Activated naive CD4-positive, alpha-beta T cell treated with anti-CD3 and anti-CD28 coated beads for 36 hours (primary cell): ENCODE data around the gene DHRS4. TPM values are rescaled to one million over a fixed set of nuclear protein-coding genes. Genes with fewer than 3 reads are reported as not detected.
"Not testable (repeated sequence)": the region's sequence is repeated elsewhere in the genome, so short reads cannot be mapped to it uniquely, and the experiment has no call there.

ENCODE experiments used
- CTCF ChIA-PET: fragments of 350-600 bp; sonication (Branson Sonifier 250); formaldehyde crosslinking; loops from one replicate; lab custom pipeline; 2021; ENCODE audit warnings: antibody characterized with exemption; lab: Charles Lee
- DNase-seq: peaks from one replicate; pipeline ENCODE4 v3.0.0-alpha.2; 2020
- H3K27ac Mint-ChIP-seq: one replicate; pipeline ENCODE4 v1.8.0; 2021; ENCODE audit warnings: mild to moderate bottlenecking, mixed read lengths
- H3K27me3 Mint-ChIP-seq: one replicate; pipeline ENCODE4 v1.8.0; 2021; ENCODE audit warnings: low read depth, mixed read lengths
- H3K36me3 Mint-ChIP-seq: one replicate; pipeline ENCODE4 v1.8.0; 2021; ENCODE audit warnings: low read depth, mixed read lengths
- H3K4me1 Mint-ChIP-seq: one replicate; pipeline ENCODE4 v1.8.0; 2021; ENCODE audit warnings: low read depth, mixed read lengths
- H3K4me3 Mint-ChIP-seq: one replicate; pipeline ENCODE4 v1.8.0; 2021; ENCODE audit warnings: mild to moderate bottlenecking, moderate library complexity, mixed read lengths
- H3K9me3 Mint-ChIP-seq: one replicate; pipeline ENCODE4 v1.8.0; 2021; ENCODE audit warnings: mixed read lengths
- intact Hi-C: fragments of 100-400 bp; cut with micrococcal nuclease; formaldehyde crosslinking; loops from one replicate; pipeline ENCODE4 v1.15.1; 2023
- total RNA-seq, 2 experiments: library from RNA; stranded (reverse); gene quantifications; one replicate each; pipeline ENCODE4 v1.2.3, GENCODE V29; 2021

Gene DHRS4
- total RNA-seq, 2 experiments from 2014 or later: 22.8 to 24.0 TPM

DNA sequence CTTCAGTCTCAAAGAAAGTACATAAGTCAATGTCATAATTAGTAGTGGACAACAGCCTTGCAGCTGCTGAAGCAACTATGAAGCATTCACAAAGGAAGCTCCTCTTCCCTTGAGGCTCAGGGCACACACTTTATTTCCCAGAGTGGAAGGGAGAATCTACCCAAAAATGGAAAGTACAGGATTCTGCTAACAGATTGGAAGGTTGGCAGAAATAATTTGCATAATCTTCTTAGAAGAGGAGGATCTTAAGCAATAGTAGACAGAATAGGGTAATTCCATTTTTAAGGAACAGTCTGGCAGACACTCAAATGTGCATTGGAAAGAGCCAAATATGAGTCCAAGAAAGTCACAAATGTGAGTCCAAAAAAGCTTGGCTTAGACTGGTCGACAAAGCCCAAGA lies 37.4 kb downstream of the DHRS4 start:
- intact Hi-C loops, H3K27me3 Mint-ChIP-seq, H3K4me3 Mint-ChIP-seq, H3K36me3 Mint-ChIP-seq, DNase-seq, H3K27ac Mint-ChIP-seq, CTCF ChIA-PET, H3K9me3 Mint-ChIP-seq: not testable (repeated sequence)
- peaks cover 26% of the 10 kb centered on the region for H3K4me1 Mint-ChIP-seq

DNA sequence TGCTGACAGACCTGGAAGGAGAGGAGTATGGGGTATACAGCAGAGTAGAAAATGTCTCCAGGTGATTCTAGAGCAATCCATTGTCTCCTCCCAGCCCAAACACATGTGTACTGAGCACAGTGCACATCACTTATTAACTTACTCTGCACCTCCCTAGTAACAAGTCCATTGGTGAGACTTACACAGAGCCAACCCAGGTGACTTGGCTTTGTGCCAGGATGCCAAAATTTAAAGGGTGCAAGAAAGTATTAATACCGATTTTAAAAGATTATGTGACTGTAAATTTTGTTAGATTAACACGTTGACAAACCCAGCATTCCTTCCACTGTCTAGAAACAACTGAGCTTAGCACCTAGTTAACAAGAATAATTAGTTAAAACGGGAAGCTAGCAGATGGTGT lies 39.5 kb downstream of the DHRS4 start:
- H3K4me3 Mint-ChIP-seq, H3K27ac Mint-ChIP-seq, H3K27me3 Mint-ChIP-seq, intact Hi-C loops, H3K36me3 Mint-ChIP-seq, H3K9me3 Mint-ChIP-seq, DNase-seq: not testable (repeated sequence)
- CTCF ChIA-PET: interaction anchor here (1.0 kb wide), 1 partner anchor 66 kb away, joined by 3 read pairs; no protein-coding TSS in a partner anchor
- H3K4me1 Mint-ChIP-seq: peaks cover 15% of the 10 kb centered on the region

DNA sequence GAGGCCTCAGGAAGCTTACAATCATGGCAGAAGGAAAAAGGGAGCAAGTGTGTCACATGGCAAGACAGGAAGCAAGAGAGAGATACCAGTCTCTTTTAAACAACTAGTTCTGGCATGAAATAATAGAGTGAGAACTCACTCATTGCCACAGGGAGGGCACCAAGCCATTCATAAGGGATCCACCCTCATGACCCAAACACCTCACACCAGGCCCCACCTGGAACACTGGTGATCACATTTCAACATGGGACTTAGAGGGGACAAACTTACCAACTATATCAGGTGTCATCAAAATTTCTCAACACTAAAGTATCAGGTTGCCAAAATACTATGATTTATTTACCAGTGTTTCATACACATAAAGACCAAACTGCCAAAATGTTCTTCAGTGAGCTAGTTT lies 42.4 kb downstream of the DHRS4 start:
- H3K9me3 Mint-ChIP-seq, H3K27ac Mint-ChIP-seq, H3K36me3 Mint-ChIP-seq, H3K27me3 Mint-ChIP-seq, CTCF ChIA-PET, intact Hi-C loops, H3K4me1 Mint-ChIP-seq, H3K4me3 Mint-ChIP-seq, DNase-seq: not testable (repeated sequence)

DNA sequence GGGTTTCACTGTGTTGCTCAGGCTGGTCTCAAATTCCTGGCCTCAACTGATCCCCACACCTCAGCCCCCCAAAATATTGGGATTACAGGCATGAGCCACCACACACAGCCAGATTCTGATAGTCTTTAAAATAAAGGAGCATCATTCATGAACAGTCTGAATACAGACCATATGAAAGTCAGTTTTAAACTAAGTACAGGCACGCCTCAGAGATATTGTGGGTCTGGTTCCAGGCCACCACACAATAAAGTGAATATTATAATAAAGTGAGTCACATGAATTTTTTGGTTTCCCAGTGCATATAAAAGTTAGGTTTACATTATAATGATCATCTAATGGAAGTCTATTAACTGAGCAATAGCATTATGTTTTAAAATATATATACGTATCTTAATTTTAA lies 43.3 kb downstream of the DHRS4 start:
- DNase-seq, H3K36me3 Mint-ChIP-seq, CTCF ChIA-PET, H3K4me1 Mint-ChIP-seq, H3K27ac Mint-ChIP-seq, H3K4me3 Mint-ChIP-seq, H3K9me3 Mint-ChIP-seq, H3K27me3 Mint-ChIP-seq, intact Hi-C loops: not testable (repeated sequence)

DNA sequence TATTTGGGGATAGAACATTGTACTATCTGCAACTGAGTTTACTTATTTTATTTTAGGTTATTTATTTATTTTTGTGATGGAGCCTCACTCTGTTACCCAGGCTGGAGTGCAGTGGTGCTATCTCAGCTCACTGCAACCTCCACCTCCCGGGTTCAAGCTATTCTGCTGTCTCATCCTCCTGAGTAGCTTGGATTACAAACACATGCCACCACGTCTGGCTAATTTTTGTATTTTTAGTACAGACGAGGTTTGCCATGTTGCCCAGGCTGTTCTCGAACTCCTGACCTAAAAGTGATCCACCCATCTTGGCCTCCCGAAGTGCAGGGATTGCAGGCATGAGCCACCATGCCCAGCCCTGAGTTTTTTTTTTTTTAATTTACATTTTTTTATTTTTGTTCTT lies 46.1 kb downstream of the DHRS4 start:
- H3K4me3 Mint-ChIP-seq, DNase-seq, CTCF ChIA-PET, H3K27ac Mint-ChIP-seq, H3K36me3 Mint-ChIP-seq, H3K9me3 Mint-ChIP-seq, intact Hi-C loops, H3K4me1 Mint-ChIP-seq, H3K27me3 Mint-ChIP-seq: not testable (repeated sequence)

DNA sequence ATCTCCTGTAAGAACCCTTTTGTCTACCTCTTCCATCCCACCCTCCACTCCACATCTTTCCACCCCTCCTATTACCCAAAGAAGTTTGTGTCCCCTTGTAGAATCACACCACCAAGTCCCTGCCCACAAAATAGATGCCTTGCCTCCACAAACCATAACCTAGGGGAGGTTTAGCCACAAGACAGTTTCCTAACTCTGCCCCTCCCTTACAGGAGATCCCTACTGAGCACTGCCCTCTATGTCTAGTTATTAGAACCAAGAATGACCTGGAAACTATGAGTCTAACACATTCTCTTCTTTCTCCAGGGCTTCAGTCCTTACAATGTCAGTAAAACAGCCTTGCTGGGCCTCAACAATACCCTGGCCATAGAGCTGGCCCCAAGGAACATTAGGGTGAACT lies 47.5 kb downstream of the DHRS4 start:
- CTCF ChIA-PET, H3K9me3 Mint-ChIP-seq, DNase-seq, H3K4me3 Mint-ChIP-seq, H3K36me3 Mint-ChIP-seq, H3K27ac Mint-ChIP-seq, intact Hi-C loops, H3K4me1 Mint-ChIP-seq, H3K27me3 Mint-ChIP-seq: not testable (repeated sequence)

DNA sequence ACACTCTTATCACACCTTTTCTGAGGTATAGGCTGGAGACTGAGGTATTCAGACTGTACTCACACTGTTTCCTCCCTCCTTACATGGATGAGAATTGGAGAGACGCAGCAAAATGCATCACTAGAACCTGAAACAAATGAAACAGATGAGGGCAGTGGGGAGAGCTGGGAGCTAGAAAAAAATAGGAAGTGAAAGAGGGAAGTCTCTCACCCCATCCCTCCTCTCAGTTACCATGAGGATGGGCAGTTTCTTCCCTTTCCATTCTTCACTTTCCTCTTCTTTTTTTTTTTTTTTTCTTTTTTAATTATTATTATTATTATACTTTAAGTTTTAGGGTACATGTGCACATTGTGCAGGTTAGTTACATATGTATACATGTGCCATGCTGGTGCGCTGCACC lies 48.1 kb downstream of the DHRS4 start:
- H3K36me3 Mint-ChIP-seq, CTCF ChIA-PET, H3K27me3 Mint-ChIP-seq, intact Hi-C loops, H3K9me3 Mint-ChIP-seq, H3K4me1 Mint-ChIP-seq, DNase-seq, H3K4me3 Mint-ChIP-seq, H3K27ac Mint-ChIP-seq: not testable (repeated sequence)

DNA sequence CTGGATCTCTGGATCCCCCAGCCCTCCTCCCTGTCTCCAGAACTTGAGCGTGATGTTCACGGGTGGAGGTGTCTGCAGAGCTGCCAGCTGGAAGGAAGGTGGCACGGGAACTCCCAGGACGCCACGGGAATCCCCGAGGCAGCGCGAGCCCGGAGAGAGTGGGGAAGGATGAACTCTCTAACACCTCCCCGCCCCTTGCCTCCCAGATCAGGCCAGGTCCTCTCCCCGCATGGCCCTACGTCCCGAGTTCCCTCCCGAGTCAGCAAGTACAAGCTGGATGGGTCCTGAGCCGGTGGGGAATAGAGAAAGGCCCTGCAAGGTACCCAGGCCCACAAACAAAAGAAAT lies 52.9 kb downstream of the DHRS4 start:
- intact Hi-C loops, DNase-seq, H3K9me3 Mint-ChIP-seq, H3K27me3 Mint-ChIP-seq, H3K27ac Mint-ChIP-seq, H3K36me3 Mint-ChIP-seq: not testable (repeated sequence)
- Mint-ChIP-seq H3K4me1 (peaks cover 40% of the 10 kb centered on the region), H3K4me3 (peak overlapping the region; percentile 55)
- CTCF ChIA-PET: interaction anchor here (0.6 kb wide), 1 partner anchor 56 kb away, joined by 5 read pairs; no protein-coding TSS in a partner anchor

DNA sequence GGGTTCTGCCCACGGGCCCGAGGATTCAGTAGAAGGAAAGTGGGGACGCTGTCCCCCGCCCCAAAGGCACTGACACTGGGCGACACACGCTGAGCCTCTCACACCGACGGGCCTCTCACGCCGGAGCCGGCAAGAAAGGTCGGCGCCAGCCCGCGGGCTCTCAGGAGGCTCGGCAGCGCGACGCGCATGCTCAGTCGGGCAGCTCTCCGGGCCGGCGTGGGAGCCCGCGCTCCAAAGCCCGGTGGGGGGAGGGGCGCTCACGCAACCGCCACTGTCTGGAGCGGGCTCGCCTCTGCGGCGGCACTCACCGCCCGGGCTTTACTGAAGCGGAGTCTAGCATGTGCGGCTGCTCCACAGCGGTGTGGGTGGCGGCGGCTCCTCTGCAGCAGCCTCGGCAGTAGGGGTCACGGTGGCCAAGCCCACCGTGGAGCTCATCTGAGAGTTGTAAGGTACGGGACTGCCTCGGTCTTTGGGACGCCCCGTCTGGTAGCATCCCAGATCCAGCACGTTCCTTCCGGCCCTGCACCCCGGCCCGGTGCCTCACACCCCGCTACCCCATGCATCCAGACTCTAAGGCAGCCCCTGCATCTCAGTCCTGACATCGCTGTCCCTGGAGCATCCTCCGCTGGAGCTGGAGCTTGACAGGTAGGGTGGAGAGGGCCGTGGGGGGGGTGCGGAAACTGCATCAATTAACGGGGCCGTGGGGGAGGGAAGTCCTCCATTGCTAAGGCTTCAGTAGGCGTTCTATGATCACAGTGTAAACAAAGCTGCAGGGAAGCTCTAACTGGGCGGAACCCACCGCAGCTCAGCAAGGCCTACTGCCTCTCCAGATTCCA lies 53.5 kb downstream of the DHRS4 start:
- H3K4me1 Mint-ChIP-seq: peaks cover 40% of the 10 kb centered on the region
- H3K4me3 Mint-ChIP-seq: peak overlapping the region; percentile 72
- CTCF ChIA-PET: interaction anchor here (0.6 to 1.7 kb wide), 3 partner anchors 49 to 57 kb away, joined by 3 to 5 read pairs (median 4); no protein-coding TSS in a partner anchor
- H3K36me3 Mint-ChIP-seq, H3K27me3 Mint-ChIP-seq, H3K9me3 Mint-ChIP-seq, intact Hi-C loops: not testable (repeated sequence)
- peak overlapping the region; percentile 74 for H3K27ac Mint-ChIP-seq
- DNase-seq: peak; percentile 68

DNA sequence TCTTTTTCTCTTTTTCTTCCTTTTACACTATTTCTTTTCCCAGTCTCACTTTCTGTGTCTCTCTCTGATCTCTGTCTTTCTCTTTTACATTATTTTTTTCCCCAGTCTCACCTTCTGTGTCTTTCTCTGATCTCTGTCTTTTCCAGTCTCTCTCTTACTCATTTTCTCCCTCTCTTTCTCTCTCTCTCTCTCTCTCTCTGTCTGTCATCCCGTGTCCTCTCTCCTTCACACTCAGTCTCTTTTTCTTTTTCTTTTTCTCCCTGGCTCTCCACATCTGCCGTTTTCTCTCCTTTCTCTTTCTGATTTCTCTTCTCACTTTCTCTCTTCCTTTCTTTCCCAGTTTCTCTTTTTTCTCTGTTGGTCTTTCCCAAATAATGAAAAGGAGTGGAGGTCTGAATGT lies 57.5 kb downstream of the DHRS4 start:
- intact Hi-C loops: loop anchor here (10.0 kb wide), 1 partner anchor 56 kb away; the partner anchor contains the start of gene DHRS4
- H3K27ac Mint-ChIP-seq: peak overlapping the region; percentile 47
- no peaks in the 10 kb centered on the region for H3K9me3 Mint-ChIP-seq
- CTCF ChIA-PET: interaction anchor here (1.0 to 1.5 kb wide), 2 partner anchors 79 to 97 kb away, joined by 4 to 5 read pairs; no protein-coding TSS in a partner anchor
- H3K4me1 Mint-ChIP-seq: peaks cover 40% of the 10 kb centered on the region
- H3K36me3 Mint-ChIP-seq: peaks cover 3% of the 10 kb centered on the region
- H3K27me3 Mint-ChIP-seq: no peaks in the 10 kb centered on the region
- H3K4me3 Mint-ChIP-seq: no peak overlapping the region
- no peak for DNase-seq

DNA sequence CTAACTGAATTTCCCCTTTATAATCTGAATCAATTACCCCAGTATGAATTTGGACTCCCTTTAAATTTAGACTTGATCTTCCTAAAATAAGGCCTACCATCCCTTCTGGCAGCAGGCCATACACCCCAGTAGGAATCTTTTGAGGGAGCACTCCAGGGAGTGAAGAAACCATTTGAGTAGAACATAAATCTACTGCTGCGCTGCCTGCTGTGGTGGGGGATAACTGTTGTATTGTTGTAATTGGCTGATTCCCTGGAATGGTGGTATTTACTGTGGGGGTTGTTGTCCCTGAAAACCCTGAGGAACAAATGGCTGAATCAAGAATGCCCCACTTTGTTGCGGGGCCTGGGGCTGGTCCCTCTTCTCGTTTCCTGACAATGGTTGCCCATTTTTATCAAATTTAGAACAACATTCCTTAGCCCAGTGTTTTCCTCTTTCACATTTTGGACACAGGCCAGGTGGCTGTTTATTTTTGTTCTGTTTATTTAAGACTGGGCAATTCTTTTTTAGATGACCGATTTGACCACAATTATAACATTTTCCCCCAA lies 59.2 kb downstream of the DHRS4 start:
- CTCF ChIA-PET: interaction anchor here (0.8 kb wide), 1 partner anchor 77 kb away, joined by 3 read pairs; no protein-coding TSS in a partner anchor
- H3K36me3 Mint-ChIP-seq, H3K9me3 Mint-ChIP-seq, H3K27ac Mint-ChIP-seq, DNase-seq, H3K27me3 Mint-ChIP-seq, H3K4me3 Mint-ChIP-seq: not testable (repeated sequence)
- intact Hi-C loops: loop anchor here (10.0 kb wide), 1 partner anchor 58 kb away; the partner anchor contains the start of gene DHRS4
- H3K4me1 Mint-ChIP-seq: peaks cover 36% of the 10 kb centered on the region

DNA sequence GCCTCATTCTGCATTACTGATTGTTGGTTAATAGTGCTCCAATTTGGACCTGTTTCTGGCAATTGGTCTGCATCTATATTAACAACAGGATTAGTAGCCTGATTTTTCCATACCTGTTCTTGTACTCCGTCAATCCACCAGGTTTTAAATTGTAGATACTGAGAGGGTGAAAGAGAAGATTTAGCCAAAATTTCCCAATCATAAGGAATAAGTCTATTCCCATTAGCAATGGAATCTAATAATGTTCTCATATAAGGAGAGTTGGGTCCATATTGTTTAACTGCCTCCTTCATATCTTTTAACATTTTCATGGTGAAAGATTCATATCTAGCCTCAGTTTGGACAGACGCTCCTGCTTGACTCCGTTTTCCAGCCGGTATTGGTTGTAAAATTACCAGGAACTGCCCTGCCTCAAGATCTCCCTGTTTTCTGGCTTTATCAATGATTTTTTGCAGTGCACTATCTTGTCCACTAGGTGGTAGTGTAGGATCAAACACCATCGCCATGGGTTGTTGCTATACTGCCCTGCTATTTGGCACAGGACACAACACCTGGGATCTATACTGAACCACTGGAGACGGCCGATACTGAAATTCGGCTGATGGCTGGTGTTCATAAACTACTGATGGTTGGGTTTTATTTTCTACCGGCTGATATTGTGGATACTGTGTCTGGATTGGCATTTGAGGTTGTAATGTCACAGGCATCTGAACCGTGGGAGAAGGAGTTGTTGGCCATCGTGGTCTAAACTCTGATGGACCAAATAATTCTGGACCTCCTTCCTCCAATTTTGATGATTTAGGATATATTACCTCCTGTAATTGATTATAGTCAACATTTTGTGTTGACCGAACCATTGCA lies 60.3 kb downstream of the DHRS4 start:
- DNase-seq: peak; percentile 66
- Mint-ChIP-seq H3K4me3 (no peak overlapping the region), H3K27me3 (no peaks in the 10 kb centered on the region), H3K36me3 (no peaks in the 10 kb centered on the region), H3K27ac (no peak overlapping the region), H3K4me1 (peaks cover 25% of the 10 kb centered on the region), H3K9me3 (no peaks in the 10 kb centered on the region)
- CTCF ChIA-PET: interaction anchor here (0.7 to 2.2 kb wide), 7 partner anchors 25 to 96 kb away, joined by 3 to 6 read pairs (median 3); partner anchors contain the start of gene DHRS4L2
- intact Hi-C loops: loop anchor here (1.0 to 10.0 kb wide), 10 partner anchors 22 to 283 kb away; partner anchors contain the start of genes CARMIL3, DHRS4, GMPR2 and IRF9
